Calu3 (cell line): ENCODE measurements around the gene VIT. TPM values are rescaled to one million over a fixed set of nuclear protein-coding genes. Genes with fewer than 3 reads are reported as not detected.

Experiments
- BruUV-seq: library from RNA; stranded (reverse); fragments of 400-500 nt; replicated peaks from 2 replicates; lab custom pipeline; 2021; lab: Mats Ljungman, UMichigan
- CTCF ChIA-PET: fragments of 300-600 bp; sonication (Branson Sonifier 250); formaldehyde crosslinking; loops from one replicate; lab custom pipeline; 2022; ENCODE audit warnings: antibody characterized with exemption; lab: Charles Lee
- DNase-seq: peaks from one replicate; pipeline ENCODE4 v3.0.0; 2022
- H3K27ac Mint-ChIP-seq: one replicate; pipeline ENCODE4 v1.8.0; 2022; ENCODE audit warnings: mixed read lengths; ENCODE audit not compliant: unreplicated experiment
- H3K27me3 Mint-ChIP-seq: one replicate; pipeline ENCODE4 v1.8.0; 2022; ENCODE audit warnings: mixed read lengths; ENCODE audit not compliant: unreplicated experiment
- H3K36me3 Mint-ChIP-seq: one replicate; pipeline ENCODE4 v1.8.0; 2022; ENCODE audit warnings: mild to moderate bottlenecking, moderate library complexity, mixed read lengths; ENCODE audit not compliant: insufficient read depth, unreplicated experiment
- H3K4me1 Mint-ChIP-seq: one replicate; pipeline ENCODE4 v1.8.0; 2022; ENCODE audit warnings: mild to moderate bottlenecking, low read depth, mixed read lengths; ENCODE audit not compliant: unreplicated experiment
- H3K4me3 Mint-ChIP-seq: one replicate; pipeline ENCODE4 v1.8.0; 2022; ENCODE audit warnings: mild to moderate bottlenecking, low read depth, moderate library complexity, mixed read lengths; ENCODE audit not compliant: unreplicated experiment
- H3K9me3 Mint-ChIP-seq: one replicate; pipeline ENCODE4 v1.8.0; 2022; ENCODE audit warnings: low read depth, mixed read lengths; ENCODE audit not compliant: unreplicated experiment
- CTCF ChIP-seq: fragments of 200-600 bp; IDR thresholded peaks from one replicate; pipeline ENCODE4 v1.8.0; 2022; ENCODE audit warnings: antibody characterized with exemption; ENCODE audit not compliant: unreplicated experiment
- intact Hi-C: fragments of 100-400 bp; cut with micrococcal nuclease; formaldehyde crosslinking; loops from one replicate; pipeline ENCODE4 v1.10.0; 2022; ENCODE audit not compliant: unreplicated experiment
- total RNA-seq: library from RNA; stranded (reverse); gene quantifications from 2 replicates; pipeline ENCODE4 v1.2.3, GENCODE V29; 2022

Gene VIT
- total RNA-seq, 1 experiment from 2014 or later = not detected

GRCh38 chr2:36831185-36831584 lies 134.7 kb downstream of the VIT start:
- no peak for DNase-seq
- intact Hi-C loops = no loop called here
- CTCF ChIA-PET = no interaction called here
- Mint-ChIP-seq H3K4me1 (no peaks in the 10 kb centered on the region), H3K36me3 (no peaks in the 10 kb centered on the region), H3K27ac (no peak overlapping the region), H3K4me3 (no peak overlapping the region), H3K27me3 (no peaks in the 10 kb centered on the region), H3K9me3 (no peaks in the 10 kb centered on the region)
- TF ChIP-seq CTCF = no peak
- BruUV-seq = no TSS peak

GRCh38 chr2:36834203-36834602 lies 137.7 kb downstream of the VIT start:
- no peaks in the 10 kb centered on the region for H3K36me3 Mint-ChIP-seq
- no peaks in the 10 kb centered on the region for H3K27me3 Mint-ChIP-seq
- no peaks in the 10 kb centered on the region for H3K4me1 Mint-ChIP-seq
- H3K9me3 Mint-ChIP-seq = no peaks in the 10 kb centered on the region
- DNase-seq = no peak
- intact Hi-C loops = no loop called here
- BruUV-seq = no TSS peak
- no peak overlapping the region for H3K4me3 Mint-ChIP-seq
- H3K27ac Mint-ChIP-seq = no peak overlapping the region
- CTCF ChIA-PET = interaction anchor here (0.6 kb wide), 1 partner anchor 12 kb away, joined by 7 read pairs; no protein-coding TSS in a partner anchor
- no peak for TF ChIP-seq CTCF

- BruUV-seq = no TSS peak
- no peaks in the 10 kb centered on the region for H3K9me3 Mint-ChIP-seq
- no peak for TF ChIP-seq CTCF
- intact Hi-C loops = no loop called here
- no peaks in the 10 kb centered on the region for H3K36me3 Mint-ChIP-seq
- no peak for DNase-seq
- no peak overlapping the region for H3K27ac Mint-ChIP-seq
- H3K4me1 Mint-ChIP-seq = no peaks in the 10 kb centered on the region
- no peak overlapping the region for H3K4me3 Mint-ChIP-seq
- CTCF ChIA-PET = interaction anchor here (0.6 kb wide), 1 partner anchor 11 kb away, joined by 7 read pairs; no protein-coding TSS in a partner anchor
- no peaks in the 10 kb centered on the region for H3K27me3 Mint-ChIP-seq
Observed at GRCh38 chr2:36834731-36835524, 138.4 kb downstream of the VIT start.

- no peak for DNase-seq
- Mint-ChIP-seq H3K4me3 (no peak overlapping the region), H3K27ac (no peak overlapping the region), H3K27me3 (no peaks in the 10 kb centered on the region), H3K36me3 (peaks cover 3% of the 10 kb centered on the region), H3K9me3 (no peaks in the 10 kb centered on the region), H3K4me1 (no peaks in the 10 kb centered on the region)
- intact Hi-C loops = no loop called here
- TF ChIP-seq CTCF = no peak
- CTCF ChIA-PET = no interaction called here
- no TSS peak for BruUV-seq
Observed at GRCh38 chr2:36839976-36840617, 143.6 kb downstream of the VIT start.
